ENCODE data around the gene AQP2. TPM values are rescaled to one million over a fixed set of nuclear protein-coding genes. Genes with fewer than 3 reads are reported as not detected.

AQP2 gene
- total and polyA plus RNA-seq, 2 of the 13 experiments (the other 11 are each of a cell fraction or from before 2014, with no cell fraction given) = not detected

DNA sequence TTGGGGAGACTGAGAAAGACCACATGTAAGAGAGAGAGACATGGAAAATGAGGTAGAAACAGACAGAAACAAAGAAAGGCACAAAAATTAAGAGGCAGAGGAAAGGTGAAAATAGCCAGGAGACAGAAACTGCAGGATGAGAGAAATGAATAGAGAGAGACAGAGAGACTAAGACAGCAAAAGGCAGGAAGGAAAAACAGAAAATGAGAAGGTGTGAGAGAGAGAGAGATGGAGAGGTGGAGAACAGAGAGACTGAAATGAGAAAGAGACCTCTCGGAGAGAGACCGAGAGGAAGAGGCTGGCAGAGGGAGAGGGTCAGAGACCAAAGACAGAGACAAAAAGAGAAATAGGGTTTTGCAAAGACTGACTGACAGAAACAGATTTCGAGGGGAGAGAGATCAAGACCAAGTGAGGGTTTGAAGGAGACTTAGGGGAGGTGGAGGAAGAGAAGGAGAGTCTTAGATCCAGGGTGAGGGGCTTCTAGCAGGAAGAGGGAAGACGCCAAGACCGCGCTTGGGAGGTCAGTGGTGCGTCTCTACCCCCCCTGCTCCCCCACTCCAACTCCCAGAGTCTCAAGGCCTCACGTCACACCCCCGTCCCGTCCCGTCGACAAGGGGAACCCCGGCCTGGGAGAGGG, 10.1 kb downstream of the AQP2 start:
- no TSS peak for BruUV-seq (replicated peaks)
- 64% methylated on average over 5 of the region's 13 CpGs for WGBS (ENCODE audit: low lambda C conversion rate)
- H2AFZ ChIP-seq (ENCODE audit: low read length) = no peak overlapping the region
- H3K4me3 ChIP-seq (replicated peaks in 1 of 3; ENCODE audit: insufficient read depth in 1 of 3, low read depth in 2 of 3, low read length in 3 of 3) = no peak overlapping the region
- CTCF ChIA-PET (ENCODE audit: low intra/inter-chr PET ratio, low total read pairs) = no interaction called here
- no peaks in the 10 kb centered on the region for H4K20me1 ChIP-seq (ENCODE audit: insufficient read depth, low read length)
- DNase-seq (ENCODE audit: low spot score) (no peak), FAIRE-seq (no peak), ATAC-seq (no peak)
- in situ Hi-C loops (cut with HindIII; ENCODE audit: extremely low pct_ligation_motif_present, low pct_unique_long_range_greater_than_20kb) = no loop called here
- H3K4me1 ChIP-seq (ENCODE audit: insufficient read depth, low read length) = peaks cover 41% of the 10 kb centered on the region
- peaks cover 4 to 51% of the 10 kb centered on the region in 2 experiments for H3K27me3 ChIP-seq (ENCODE audit: control insufficient read depth in 1 of 2, insufficient read depth in 2 of 2, low read length in 2 of 2)
- no peaks in the 10 kb centered on the region for H3K9me3 ChIP-seq (ENCODE audit: low read length)
- H3K4me2 ChIP-seq (ENCODE audit: low read depth, low read length) = no peak overlapping the region
- H3K9ac ChIP-seq (ENCODE audit: insufficient read depth, low read depth, low read length) = no peak overlapping the region
- intact Hi-C loops (cut with micrococcal nuclease; ENCODE audit: unreplicated experiment) = no loop called here
- H3K27ac ChIP-seq (ENCODE audit: extremely low read length, insufficient read depth, low read length) = no peak overlapping the region
- TF ChIP-seq HOXA7 (CRISPR knock-in tag; IDR thresholded peaks at IDR 0.05) (no peak), ZNF572 (CRISPR knock-in tag; IDR thresholded peaks at IDR 0.05) (no peak), RORA (CRISPR knock-in tag; IDR thresholded peaks at IDR 0.05) (no peak), ZNF430 (CRISPR knock-in tag; IDR thresholded peaks at IDR 0.05) (no peak), CCAR2 (optimal IDR thresholded peaks at IDR 0.05; ENCODE audit: low read depth, low read length) (no peak), PHF5A (CRISPR knock-in tag; IDR thresholded peaks at IDR 0.05; ENCODE audit: low read depth, unreplicated experiment) (no peak), MBNL3 (CRISPR knock-in tag; conservative IDR thresholded peaks at IDR 0.05) (no peak), HHEX (CRISPR knock-in tag; IDR thresholded peaks at IDR 0.05) (no peak), ZNF678 (CRISPR knock-in tag; IDR thresholded peaks at IDR 0.05) (no peak)
- TF ChIP-seq, protein P1, sequence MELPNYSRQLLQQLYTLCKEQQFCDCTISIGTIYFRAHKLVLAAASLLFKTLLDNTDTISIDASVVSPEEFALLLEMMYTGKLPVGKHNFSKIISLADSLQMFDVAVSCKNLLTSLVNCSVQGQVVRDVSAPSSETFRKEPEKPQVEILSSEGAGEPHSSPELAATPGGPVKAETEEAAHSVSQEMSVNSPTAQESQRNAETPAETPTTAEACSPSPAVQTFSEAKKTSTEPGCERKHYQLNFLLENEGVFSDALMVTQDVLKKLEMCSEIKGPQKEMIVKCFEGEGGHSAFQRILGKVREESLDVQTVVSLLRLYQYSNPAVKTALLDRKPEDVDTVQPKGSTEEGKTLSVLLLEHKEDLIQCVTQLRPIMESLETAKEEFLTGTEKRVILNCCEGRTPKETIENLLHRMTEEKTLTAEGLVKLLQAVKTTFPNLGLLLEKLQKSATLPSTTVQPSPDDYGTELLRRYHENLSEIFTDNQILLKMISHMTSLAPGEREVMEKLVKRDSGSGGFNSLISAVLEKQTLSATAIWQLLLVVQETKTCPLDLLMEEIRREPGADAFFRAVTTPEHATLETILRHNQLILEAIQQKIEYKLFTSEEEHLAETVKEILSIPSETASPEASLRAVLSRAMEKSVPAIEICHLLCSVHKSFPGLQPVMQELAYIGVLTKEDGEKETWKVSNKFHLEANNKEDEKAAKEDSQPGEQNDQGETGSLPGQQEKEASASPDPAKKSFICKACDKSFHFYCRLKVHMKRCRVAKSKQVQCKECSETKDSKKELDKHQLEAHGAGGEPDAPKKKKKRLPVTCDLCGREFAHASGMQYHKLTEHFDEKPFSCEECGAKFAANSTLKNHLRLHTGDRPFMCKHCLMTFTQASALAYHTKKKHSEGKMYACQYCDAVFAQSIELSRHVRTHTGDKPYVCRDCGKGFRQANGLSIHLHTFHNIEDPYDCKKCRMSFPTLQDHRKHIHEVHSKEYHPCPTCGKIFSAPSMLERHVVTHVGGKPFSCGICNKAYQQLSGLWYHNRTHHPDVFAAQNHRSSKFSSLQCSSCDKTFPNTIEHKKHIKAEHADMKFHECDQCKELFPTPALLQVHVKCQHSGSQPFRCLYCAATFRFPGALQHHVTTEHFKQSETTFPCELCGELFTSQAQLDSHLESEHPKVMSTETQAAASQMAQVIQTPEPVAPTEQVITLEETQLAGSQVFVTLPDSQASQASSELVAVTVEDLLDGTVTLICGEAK (IDR thresholded peaks at IDR 0.05) = no peak
- TF ChIP-seq, protein P1 (CRISPR knock-in tag; IDR thresholded peaks at IDR 0.05) = no peak
- TF ChIP-seq, protein P2, sequence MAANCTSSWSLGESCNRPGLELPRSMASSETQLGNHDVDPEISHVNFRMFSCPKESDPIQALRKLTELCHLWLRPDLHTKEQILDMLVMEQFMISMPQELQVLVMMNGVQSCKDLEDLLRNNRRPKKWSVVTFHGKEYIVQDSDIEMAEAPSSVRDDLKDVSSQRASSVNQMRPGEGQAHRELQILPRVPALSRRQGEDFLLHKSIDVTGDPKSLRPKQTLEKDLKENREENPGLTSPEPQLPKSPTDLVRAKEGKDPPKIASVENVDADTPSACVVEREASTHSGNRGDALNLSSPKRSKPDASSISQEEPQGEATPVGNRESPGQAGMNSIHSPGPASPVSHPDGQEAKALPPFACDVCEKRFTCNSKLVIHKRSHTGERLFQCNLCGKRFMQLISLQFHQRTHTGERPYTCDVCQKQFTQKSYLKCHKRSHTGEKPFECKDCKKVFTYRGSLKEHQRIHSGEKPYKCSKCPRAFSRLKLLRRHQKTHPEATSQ (CRISPR knock-in tag; IDR thresholded peaks at IDR 0.05; ENCODE audit: borderline replicate concordance) = no peak
- POLR2A ChIA-PET = no interaction called here
- H3K79me2 ChIP-seq (ENCODE audit: insufficient read depth, low read length) = no peaks in the 10 kb centered on the region
- H3K36me3 ChIP-seq (replicated peaks in 1 of 2; ENCODE audit: control insufficient read depth in 1 of 2, insufficient read depth in 2 of 2, low read length in 2 of 2) = no peaks in the 10 kb centered on the region

Data from HepG2 (cell line).